Neuronal stem cell (in vitro differentiated cells): Measurements from ENCODE around the gene TLR9.
A peak's percentile ranks its signal among the peaks of the same experiment; 100 is the strongest.

Experiments used
- DNase-seq: peaks from one replicate; pipeline ENCODE4 v3.0.0-alpha.2; 2013; ENCODE audit warnings: low spot score
- H2AFZ ChIP-seq: one replicate; pipeline ENCODE4 v1.6.1; 2013; ENCODE audit warnings: mild to moderate bottlenecking, low read length, inconsistent platforms
- H2AK5ac ChIP-seq: 2 replicates; pipeline ENCODE4 v1.6.1; 2013; ENCODE audit warnings: low read depth, mild to moderate bottlenecking, inconsistent platforms, low read length, moderate library complexity, mixed read lengths
- H2BK120ac ChIP-seq: 2 replicates; pipeline ENCODE4 v1.6.1; 2013; ENCODE audit warnings: low read depth, mild to moderate bottlenecking, inconsistent platforms, low read length, moderate library complexity, mixed read lengths
- H2BK12ac ChIP-seq: one replicate; pipeline ENCODE4 v1.6.1; 2013; ENCODE audit warnings: low read length, inconsistent platforms
- H2BK15ac ChIP-seq: 2 replicates; pipeline ENCODE4 v1.6.1; 2013; ENCODE audit warnings: mild to moderate bottlenecking, low read length, inconsistent platforms, mixed read lengths
- H2BK5ac ChIP-seq: one replicate; pipeline ENCODE4 v1.6.1; 2013; ENCODE audit warnings: inconsistent platforms, mild to moderate bottlenecking, low read length, moderate library complexity
- H3K14ac ChIP-seq: one replicate; pipeline ENCODE4 v1.6.1; 2013; ENCODE audit warnings: low read length, inconsistent platforms
- H3K18ac ChIP-seq: 2 replicates; pipeline ENCODE4 v1.6.1; 2013; ENCODE audit warnings: low read length, inconsistent platforms
- H3K23ac ChIP-seq: 2 replicates; pipeline ENCODE4 v1.6.1; 2013; ENCODE audit warnings: low read depth, mild to moderate bottlenecking, mixed read lengths, low read length, inconsistent platforms; ENCODE audit not compliant: poor library complexity
- H3K27ac ChIP-seq: replicated peaks from 3 replicates; pipeline ENCODE4 v1.5.1; 2013; ENCODE audit warnings: low read length, inconsistent platforms
- H3K27me3 ChIP-seq, 3 experiments: 2 replicates each; pipeline ENCODE4 v1.6.1; 2013; ENCODE audit warnings: low read length in 3 of 3, mild to moderate bottlenecking in 2 of 3, inconsistent platforms in 1 of 3, low read depth in 1 of 3, mixed read lengths in 1 of 3, moderate library complexity in 1 of 3; ENCODE audit not compliant: control insufficient read depth in 3 of 3, insufficient read depth in 3 of 3
- H3K36me3 ChIP-seq, 2 donors: replicated peaks in 1 of 2; 2 replicates each; pipeline ENCODE4 v1.6.1; 2013; ENCODE audit warnings: low read length in 2 of 2; ENCODE audit not compliant: control insufficient read depth in 2 of 2, insufficient read depth in 2 of 2
- H3K4ac ChIP-seq: 2 replicates; pipeline ENCODE4 v1.6.1; 2013; ENCODE audit warnings: inconsistent platforms, mild to moderate bottlenecking, low read length, moderate library complexity
- H3K4me1 ChIP-seq, 2 donors: 1 replicate in 1 of 2; 2 replicates in 1 of 2; pipeline ENCODE4 v1.6.1; 2013; ENCODE audit warnings: low read length in 2 of 2, low read depth in 1 of 2; ENCODE audit not compliant: control insufficient read depth in 2 of 2, insufficient read depth in 1 of 2
- H3K4me2 ChIP-seq: one replicate; pipeline ENCODE4 v1.6.1; 2013; ENCODE audit warnings: mild to moderate bottlenecking, low read length, inconsistent platforms; ENCODE audit not compliant: insufficient read depth, poor library complexity, severe bottlenecking
- H3K4me3 ChIP-seq, 2 donors: 2 replicates each; pipeline ENCODE4 v1.5.1; 2013; ENCODE audit warnings: low read length in 2 of 2, mild to moderate bottlenecking in 2 of 2, inconsistent platforms in 1 of 2, moderate library complexity in 1 of 2
- H3K79me1 ChIP-seq: one replicate; pipeline ENCODE4 v1.6.1; 2013; ENCODE audit warnings: low read depth, mild to moderate bottlenecking, inconsistent platforms, low read length, moderate library complexity
- H3K9ac ChIP-seq: one replicate; pipeline ENCODE4 v1.6.1; 2013; ENCODE audit warnings: mild to moderate bottlenecking, low read depth, low read length, inconsistent platforms; ENCODE audit not compliant: poor library complexity
- H3K9me3 ChIP-seq, 2 donors: replicated peaks in 1 of 2; 2 replicates each; pipeline versions ENCODE3 to v1.6.1; 2013; ENCODE audit warnings: low read length in 2 of 2, mild to moderate bottlenecking in 2 of 2, inconsistent platforms in 1 of 2, low read depth in 1 of 2, mixed read lengths in 1 of 2, moderate library complexity in 1 of 2; ENCODE audit not compliant: control insufficient read depth in 2 of 2, insufficient read depth in 1 of 2
- H4K8ac ChIP-seq: one replicate; pipeline ENCODE4 v1.6.1; 2013; ENCODE audit warnings: low read depth, mild to moderate bottlenecking, inconsistent platforms, low read length, moderate library complexity
- H4K91ac ChIP-seq: one replicate; pipeline ENCODE4 v1.6.1; 2013; ENCODE audit warnings: low read length, low read depth, mild to moderate bottlenecking, inconsistent platforms; ENCODE audit not compliant: poor library complexity
- WGBS, 2 donors: extraction: QIAGEN DNeasy Blood & Tissue Kit; methylation state at CpG; one replicate each; pipeline ENCODE4 v1.1.7; 2013; ENCODE audit warnings: missing lambda C conversion rate in 2 of 2, mixed read lengths in 1 of 2; ENCODE audit not compliant: insufficient read length in 2 of 2, insufficient replicate concordance in 1 of 2; ENCODE audit errors: extremely low coverage in 2 of 2; 5-methylcytosine and 5-hydroxymethylcytosine counted together
- small RNA-seq: library from polyadenylated mRNA; stranded (forward); fragments of <200 nt; extraction: miRNeasy Mini kit (QIAGEN cat#:217004); gene quantifications from one replicate; pipeline ENCODE3, GENCODE V24; 2013; ENCODE audit not compliant: insufficient read depth

The TLR9 gene

GRCh38 chr3:52173101-52173500, 52.3 kb downstream of the TLR9 start:
- no peak overlapping the region for H2BK15ac ChIP-seq
- no peaks in the 10 kb centered on the region for H3K79me1 ChIP-seq
- H3K4me3 ChIP-seq, result no peak overlapping the region
- no peaks in the 10 kb centered on the region for H3K9me3 ChIP-seq
- H2BK5ac ChIP-seq, result no peak overlapping the region
- no peak overlapping the region for H3K9ac ChIP-seq
- no peak overlapping the region for H3K18ac ChIP-seq
- H3K4me1 ChIP-seq, result peaks cover 0 to 1% of the 10 kb centered on the region in 2 donors
- no peak overlapping the region for H4K8ac ChIP-seq
- H3K23ac ChIP-seq, result peak overlapping the region; percentile 9
- no peak overlapping the region for H4K91ac ChIP-seq
- no peak for DNase-seq
- H3K14ac ChIP-seq, result no peak overlapping the region
- WGBS, 2 donors, result no CpG with 5 or more reads among the region's 1 CpG
- H3K4me2 ChIP-seq, result no peak overlapping the region
- H2AK5ac ChIP-seq, result peak overlapping the region; percentile 26
- peaks cover 0 to 29% (median 0%) of the 10 kb centered on the region in 3 experiments for H3K27me3 ChIP-seq
- H3K27ac ChIP-seq, result no peak overlapping the region
- H3K36me3 ChIP-seq, result no peaks in the 10 kb centered on the region
- no peak overlapping the region for H2AFZ ChIP-seq
- H2BK12ac ChIP-seq, result no peak overlapping the region
- H3K4ac ChIP-seq, result no peak overlapping the region
- H2BK120ac ChIP-seq, result peak overlapping the region; percentile 32

GRCh38 chr3:52172262-52172757, 53.1 kb downstream of the TLR9 start:
- no CpG with 5 or more reads among the region's 5 CpGs for WGBS, 2 donors
- Histone ChIP-seq H2BK5ac (no peak overlapping the region), H3K9ac (no peak overlapping the region), H4K91ac (no peak overlapping the region), H3K4me2 (no peak overlapping the region), H2BK15ac (no peak overlapping the region), H2BK12ac (no peak overlapping the region), H3K14ac (no peak overlapping the region), H3K23ac (no peak overlapping the region), H3K27me3 (peaks cover 0 to 26% (median 0%) of the 10 kb centered on the region in 3 experiments), H3K36me3 (no peaks in the 10 kb centered on the region), H2AFZ (no peak overlapping the region), H2AK5ac (no peak overlapping the region), H3K18ac (no peak overlapping the region), H3K4me1 (peaks cover 0 to 1% of the 10 kb centered on the region in 2 donors), H3K9me3 (no peaks in the 10 kb centered on the region), H2BK120ac (no peak overlapping the region), H3K4ac (no peak overlapping the region), H4K8ac (no peak overlapping the region), H3K79me1 (no peaks in the 10 kb centered on the region), H3K4me3 (no peak overlapping the region), H3K27ac (no peak overlapping the region)
- DNase-seq, result no peak

GRCh38 chr3:52171514-52172261, 53.8 kb downstream of the TLR9 start:
- Histone ChIP-seq H3K27ac (no peak overlapping the region), H2BK12ac (no peak overlapping the region), H3K4ac (no peak overlapping the region), H4K91ac (no peak overlapping the region), H3K4me1 (peaks cover 0 to 1% of the 10 kb centered on the region in 2 donors), H3K4me3 (no peak overlapping the region), H3K23ac (no peak overlapping the region), H3K14ac (no peak overlapping the region), H3K9me3 (no peaks in the 10 kb centered on the region), H3K9ac (no peak overlapping the region), H2AK5ac (no peak overlapping the region), H3K27me3 (peaks cover 0 to 20% (median 0%) of the 10 kb centered on the region in 3 experiments), H3K18ac (no peak overlapping the region), H2BK5ac (no peak overlapping the region), H3K36me3 (no peaks in the 10 kb centered on the region), H3K79me1 (no peaks in the 10 kb centered on the region), H2BK15ac (no peak overlapping the region), H2AFZ (no peak overlapping the region), H3K4me2 (no peak overlapping the region), H4K8ac (no peak overlapping the region), H2BK120ac (no peak overlapping the region)
- DNase-seq, result no peak
- WGBS, 2 donors, result no CpG with 5 or more reads among the region's 3 CpGs

Small RNAs within 50 kb of the gene (small RNA-seq; reads per million reads assigned to genes)
- 15.8 reads per million, percentile 73 among the genes with 10 or more reads in this experiment for gene MIRLET7G
